SK-N-SH treated with all-trans-retinoic acid at 6 μM for 48 hours (cell line): Measurements from ENCODE around the gene KCNG2.

ENCODE experiments used
- ATAC-seq: fragments of 200-7000 bp; cut with Tn5 transposase; 3 replicates; pipeline ENCODE4 v1.9.1; 2020; ENCODE audit warnings: mild to moderate bottlenecking, moderate library complexity
- ARNTL ChIP-seq: fragments of 450-650 bp; formaldehyde crosslinking; IDR thresholded peaks from 2 replicates; pipeline ENCODE4 v1.5.0; 2020; ENCODE audit warnings: low read depth, mild to moderate bottlenecking, moderate library complexity, borderline replicate concordance
- BACH2 ChIP-seq: fragments of 250-450 bp; sonication (Bioruptor Pico); IDR thresholded peaks from 2 replicates; pipeline ENCODE4 v1.9.0; 2021; ENCODE audit warnings: mild to moderate bottlenecking, borderline replicate concordance
- CSDC2 ChIP-seq: fragments of 250-450 bp; sonication (Bioruptor Pico); IDR thresholded peaks from 2 replicates; pipeline ENCODE4 v1.5.0; 2020; ENCODE audit warnings: mild to moderate bottlenecking, moderate library complexity
- ISL1 ChIP-seq: fragments of 250-450 bp; sonication (Bioruptor Pico); IDR thresholded peaks from 2 replicates; pipeline ENCODE4 v2.1.2; 2022; ENCODE audit warnings: mild to moderate bottlenecking, moderate library complexity
- OSR1 ChIP-seq: fragments of 250-450 bp; sonication (Bioruptor Pico); IDR thresholded peaks from 2 replicates; pipeline ENCODE4 v1.8.0; 2022; ENCODE audit warnings: moderate library complexity, mild to moderate bottlenecking, inconsistent platforms
- PPARA ChIP-seq: fragments of 250-450 bp; sonication (Bioruptor Pico); IDR thresholded peaks from 2 replicates; pipeline ENCODE4 v1.5.0; 2020; ENCODE audit warnings: mild to moderate bottlenecking, borderline replicate concordance
- RARB ChIP-seq: fragments of 250-450 bp; sonication (Bioruptor Pico); IDR thresholded peaks from 2 replicates; pipeline ENCODE4 v1.8.0; 2021; ENCODE audit warnings: mild to moderate bottlenecking, moderate library complexity
- SNAI2 ChIP-seq: fragments of 250-450 bp; sonication (Bioruptor Pico); IDR thresholded peaks from 2 replicates; pipeline ENCODE4 v1.5.0; 2020; ENCODE audit warnings: mild to moderate bottlenecking, moderate library complexity
- TCF4 ChIP-seq: fragments of 250-450 bp; sonication (Bioruptor Pico); IDR thresholded peaks from 2 replicates; pipeline ENCODE4 v1.8.0; 2021; ENCODE audit warnings: mild to moderate bottlenecking, moderate library complexity, borderline replicate concordance
- TOX ChIP-seq: fragments of 250-450 bp; sonication (Bioruptor Pico); IDR thresholded peaks from 2 replicates; pipeline ENCODE4 v1.8.0; 2021; ENCODE audit warnings: mild to moderate bottlenecking, moderate library complexity, borderline replicate concordance
- ZC3H10 ChIP-seq: fragments of 250-450 bp; sonication (Bioruptor Pico); IDR thresholded peaks from 2 replicates; pipeline ENCODE4 v1.5.1; 2021; ENCODE audit warnings: mild to moderate bottlenecking, moderate library complexity
- ZFP3 ChIP-seq: fragments of 250-450 bp; sonication (Bioruptor Pico); IDR thresholded peaks from 2 replicates; pipeline ENCODE4 v1.5.0; 2020; ENCODE audit warnings: mild to moderate bottlenecking, moderate library complexity
- ZFP30 ChIP-seq: fragments of 450-650 bp; formaldehyde crosslinking; IDR thresholded peaks from 2 replicates; pipeline ENCODE4 v1.5.0; 2022; ENCODE audit warnings: mild to moderate bottlenecking, moderate library complexity
- ZNF565 ChIP-seq: fragments of 450-650 bp; formaldehyde crosslinking; conservative IDR thresholded peaks from 2 replicates; pipeline ENCODE4 v1.5.0; 2020; ENCODE audit warnings: low read depth, mild to moderate bottlenecking, moderate library complexity
- ZNF8 ChIP-seq: fragments of 450-650 bp; formaldehyde crosslinking; IDR thresholded peaks from 2 replicates; pipeline ENCODE4 v1.5.0; 2020; ENCODE audit warnings: mild to moderate bottlenecking, moderate library complexity
- TF ChIP-seq, protein P1 (sequence below): fragments of 250-450 bp; sonication (Bioruptor Pico); IDR thresholded peaks from 2 replicates; pipeline ENCODE4 v1.8.0; 2021; ENCODE audit warnings: low read depth, mild to moderate bottlenecking, moderate library complexity, borderline replicate concordance
- TF ChIP-seq, protein P2 (sequence below): fragments of 250-450 bp; sonication (Bioruptor Pico); IDR thresholded peaks from 2 replicates; pipeline ENCODE4 v1.5.1; 2020; ENCODE audit warnings: low read depth, mild to moderate bottlenecking, moderate library complexity
- TF ChIP-seq, protein P3 (sequence below): fragments of 250-450 bp; sonication (Bioruptor Pico); IDR thresholded peaks from 2 replicates; pipeline ENCODE4 v1.5.0; 2020; ENCODE audit warnings: mild to moderate bottlenecking, moderate library complexity
- TF ChIP-seq, protein P4 (sequence below): fragments of 250-450 bp; sonication (Bioruptor Pico); IDR thresholded peaks from 2 replicates; pipeline ENCODE4 v1.8.0; 2020; ENCODE audit warnings: mild to moderate bottlenecking, moderate library complexity, borderline replicate concordance
- TF ChIP-seq, protein P5 (sequence below): fragments of 250-450 bp; sonication (Bioruptor Pico); IDR thresholded peaks from 2 replicates; pipeline ENCODE4 v1.5.1; 2021; ENCODE audit warnings: mild to moderate bottlenecking, moderate library complexity

The KCNG2 gene

DNA sequence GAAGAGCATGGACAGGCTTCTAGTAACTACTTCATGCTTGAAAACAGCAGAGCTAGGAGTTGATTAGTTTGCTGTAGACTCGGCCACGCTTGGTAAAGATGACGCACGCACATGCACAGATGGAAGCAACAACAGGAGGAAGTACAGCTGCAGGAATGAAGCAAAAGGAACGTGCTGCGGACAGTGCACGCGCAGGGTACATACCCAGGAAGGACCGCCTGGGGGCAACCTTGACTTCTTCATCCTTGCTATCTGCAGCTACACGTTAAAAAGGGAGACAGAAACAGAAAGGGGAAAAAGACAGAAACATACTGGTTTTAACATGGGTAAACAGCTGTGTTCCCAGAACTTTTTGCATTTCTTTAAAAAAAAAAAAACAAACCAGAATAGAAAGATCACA is 136.0 kb downstream of the KCNG2 start:
- no peak for ATAC-seq
- TF ChIP-seq, protein P1, sequence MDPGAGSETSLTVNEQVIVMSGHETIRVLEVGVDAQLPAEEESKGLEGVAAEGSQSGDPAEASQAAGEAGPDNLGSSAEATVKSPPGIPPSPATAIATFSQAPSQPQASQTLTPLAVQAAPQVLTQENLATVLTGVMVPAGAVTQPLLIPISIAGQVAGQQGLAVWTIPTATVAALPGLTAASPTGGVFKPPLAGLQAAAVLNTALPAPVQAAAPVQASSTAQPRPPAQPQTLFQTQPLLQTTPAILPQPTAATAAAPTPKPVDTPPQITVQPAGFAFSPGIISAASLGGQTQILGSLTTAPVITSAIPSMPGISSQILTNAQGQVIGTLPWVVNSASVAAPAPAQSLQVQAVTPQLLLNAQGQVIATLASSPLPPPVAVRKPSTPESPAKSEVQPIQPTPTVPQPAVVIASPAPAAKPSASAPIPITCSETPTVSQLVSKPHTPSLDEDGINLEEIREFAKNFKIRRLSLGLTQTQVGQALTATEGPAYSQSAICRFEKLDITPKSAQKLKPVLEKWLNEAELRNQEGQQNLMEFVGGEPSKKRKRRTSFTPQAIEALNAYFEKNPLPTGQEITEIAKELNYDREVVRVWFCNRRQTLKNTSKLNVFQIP (CRISPR knock-in tag): no peak
- TF ChIP-seq, protein P2, sequence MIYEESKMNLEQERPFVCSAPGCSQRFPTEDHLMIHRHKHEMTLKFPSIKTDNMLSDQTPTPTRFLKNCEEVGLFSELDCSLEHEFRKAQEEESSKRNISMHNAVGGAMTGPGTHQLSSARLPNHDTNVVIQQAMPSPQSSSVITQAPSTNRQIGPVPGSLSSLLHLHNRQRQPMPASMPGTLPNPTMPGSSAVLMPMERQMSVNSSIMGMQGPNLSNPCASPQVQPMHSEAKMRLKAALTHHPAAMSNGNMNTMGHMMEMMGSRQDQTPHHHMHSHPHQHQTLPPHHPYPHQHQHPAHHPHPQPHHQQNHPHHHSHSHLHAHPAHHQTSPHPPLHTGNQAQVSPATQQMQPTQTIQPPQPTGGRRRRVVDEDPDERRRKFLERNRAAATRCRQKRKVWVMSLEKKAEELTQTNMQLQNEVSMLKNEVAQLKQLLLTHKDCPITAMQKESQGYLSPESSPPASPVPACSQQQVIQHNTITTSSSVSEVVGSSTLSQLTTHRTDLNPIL (CRISPR knock-in tag): no peak
- TF ChIP-seq PPARA (CRISPR knock-in tag) (no peak), ZFP3 (CRISPR knock-in tag) (no peak), TOX (CRISPR knock-in tag) (no peak), ZC3H10 (CRISPR knock-in tag) (no peak), RARB (CRISPR knock-in tag) (no peak), ARNTL (no peak), TCF4 (no peak), ZFP30 (no peak), CSDC2 (CRISPR knock-in tag) (no peak), BACH2 (no peak), ZNF565 (CRISPR knock-in tag) (no peak), ISL1 (CRISPR knock-in tag) (no peak), SNAI2 (CRISPR knock-in tag) (no peak), ZNF8 (CRISPR knock-in tag) (no peak)
- TF ChIP-seq, protein P3, sequence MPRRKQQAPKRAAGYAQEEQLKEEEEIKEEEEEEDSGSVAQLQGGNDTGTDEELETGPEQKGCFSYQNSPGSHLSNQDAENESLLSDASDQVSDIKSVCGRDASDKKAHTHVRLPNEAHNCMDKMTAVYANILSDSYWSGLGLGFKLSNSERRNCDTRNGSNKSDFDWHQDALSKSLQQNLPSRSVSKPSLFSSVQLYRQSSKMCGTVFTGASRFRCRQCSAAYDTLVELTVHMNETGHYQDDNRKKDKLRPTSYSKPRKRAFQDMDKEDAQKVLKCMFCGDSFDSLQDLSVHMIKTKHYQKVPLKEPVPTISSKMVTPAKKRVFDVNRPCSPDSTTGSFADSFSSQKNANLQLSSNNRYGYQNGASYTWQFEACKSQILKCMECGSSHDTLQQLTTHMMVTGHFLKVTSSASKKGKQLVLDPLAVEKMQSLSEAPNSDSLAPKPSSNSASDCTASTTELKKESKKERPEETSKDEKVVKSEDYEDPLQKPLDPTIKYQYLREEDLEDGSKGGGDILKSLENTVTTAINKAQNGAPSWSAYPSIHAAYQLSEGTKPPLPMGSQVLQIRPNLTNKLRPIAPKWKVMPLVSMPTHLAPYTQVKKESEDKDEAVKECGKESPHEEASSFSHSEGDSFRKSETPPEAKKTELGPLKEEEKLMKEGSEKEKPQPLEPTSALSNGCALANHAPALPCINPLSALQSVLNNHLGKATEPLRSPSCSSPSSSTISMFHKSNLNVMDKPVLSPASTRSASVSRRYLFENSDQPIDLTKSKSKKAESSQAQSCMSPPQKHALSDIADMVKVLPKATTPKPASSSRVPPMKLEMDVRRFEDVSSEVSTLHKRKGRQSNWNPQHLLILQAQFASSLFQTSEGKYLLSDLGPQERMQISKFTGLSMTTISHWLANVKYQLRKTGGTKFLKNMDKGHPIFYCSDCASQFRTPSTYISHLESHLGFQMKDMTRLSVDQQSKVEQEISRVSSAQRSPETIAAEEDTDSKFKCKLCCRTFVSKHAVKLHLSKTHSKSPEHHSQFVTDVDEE: no peak
- TF ChIP-seq, protein P4, sequence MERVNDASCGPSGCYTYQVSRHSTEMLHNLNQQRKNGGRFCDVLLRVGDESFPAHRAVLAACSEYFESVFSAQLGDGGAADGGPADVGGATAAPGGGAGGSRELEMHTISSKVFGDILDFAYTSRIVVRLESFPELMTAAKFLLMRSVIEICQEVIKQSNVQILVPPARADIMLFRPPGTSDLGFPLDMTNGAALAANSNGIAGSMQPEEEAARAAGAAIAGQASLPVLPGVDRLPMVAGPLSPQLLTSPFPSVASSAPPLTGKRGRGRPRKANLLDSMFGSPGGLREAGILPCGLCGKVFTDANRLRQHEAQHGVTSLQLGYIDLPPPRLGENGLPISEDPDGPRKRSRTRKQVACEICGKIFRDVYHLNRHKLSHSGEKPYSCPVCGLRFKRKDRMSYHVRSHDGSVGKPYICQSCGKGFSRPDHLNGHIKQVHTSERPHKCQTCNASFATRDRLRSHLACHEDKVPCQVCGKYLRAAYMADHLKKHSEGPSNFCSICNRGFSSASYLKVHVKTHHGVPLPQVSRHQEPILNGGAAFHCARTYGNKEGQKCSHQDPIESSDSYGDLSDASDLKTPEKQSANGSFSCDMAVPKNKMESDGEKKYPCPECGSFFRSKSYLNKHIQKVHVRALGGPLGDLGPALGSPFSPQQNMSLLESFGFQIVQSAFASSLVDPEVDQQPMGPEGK: no peak
- TF ChIP-seq, protein P5, sequence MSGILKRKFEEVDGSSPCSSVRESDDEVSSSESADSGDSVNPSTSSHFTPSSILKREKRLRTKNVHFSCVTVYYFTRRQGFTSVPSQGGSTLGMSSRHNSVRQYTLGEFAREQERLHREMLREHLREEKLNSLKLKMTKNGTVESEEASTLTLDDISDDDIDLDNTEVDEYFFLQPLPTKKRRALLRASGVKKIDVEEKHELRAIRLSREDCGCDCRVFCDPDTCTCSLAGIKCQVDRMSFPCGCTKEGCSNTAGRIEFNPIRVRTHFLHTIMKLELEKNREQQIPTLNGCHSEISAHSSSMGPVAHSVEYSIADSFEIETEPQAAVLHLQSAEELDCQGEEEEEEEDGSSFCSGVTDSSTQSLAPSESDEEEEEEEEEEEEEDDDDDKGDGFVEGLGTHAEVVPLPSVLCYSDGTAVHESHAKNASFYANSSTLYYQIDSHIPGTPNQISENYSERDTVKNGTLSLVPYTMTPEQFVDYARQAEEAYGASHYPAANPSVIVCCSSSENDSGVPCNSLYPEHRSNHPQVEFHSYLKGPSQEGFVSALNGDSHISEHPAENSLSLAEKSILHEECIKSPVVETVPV: no peak

DNA sequence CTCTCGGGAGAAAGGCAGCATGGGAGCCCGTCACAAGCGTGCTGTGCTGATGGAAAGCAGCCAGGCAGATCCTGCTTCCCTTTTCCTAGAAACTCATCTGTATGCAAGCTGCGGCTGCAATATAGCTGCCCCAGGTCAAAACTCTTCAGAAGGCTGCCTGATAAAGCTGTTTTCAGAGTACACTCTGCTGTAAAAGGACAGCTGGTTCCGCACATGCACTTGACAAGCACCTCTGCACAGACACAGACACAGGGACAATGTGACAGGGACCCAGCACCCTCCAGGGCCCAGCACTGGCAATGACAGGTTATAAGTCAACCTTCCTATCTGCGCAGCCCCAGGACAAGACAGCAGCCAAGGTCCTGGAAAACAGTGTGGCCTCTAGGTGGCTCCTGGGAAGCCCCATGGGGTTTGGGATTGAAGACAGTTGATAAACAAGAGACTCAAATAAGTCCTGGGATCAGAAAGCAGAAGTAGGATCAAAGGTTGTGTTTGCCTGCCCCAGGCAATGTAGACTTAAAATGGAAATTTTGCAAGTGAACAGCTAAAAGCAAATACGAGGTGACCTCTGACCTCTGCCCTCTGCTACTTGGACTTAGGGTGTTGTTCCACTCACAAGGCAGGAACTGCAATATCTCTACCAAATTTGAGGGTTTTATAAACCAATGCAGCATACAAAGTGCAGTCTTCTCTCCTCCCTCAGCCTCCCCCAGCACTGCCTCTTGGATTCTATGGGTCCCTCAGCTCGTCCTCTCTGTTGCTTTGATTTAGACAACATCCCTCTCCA is 136.8 kb downstream of the KCNG2 start:
- no peak for ATAC-seq
- TF ChIP-seq, protein P5: no peak
- no peak for TF ChIP-seq ZFP30
- no peak for TF ChIP-seq ZNF565 (CRISPR knock-in tag)
- no peak for TF ChIP-seq ISL1 (CRISPR knock-in tag)
- TF ChIP-seq RARB (CRISPR knock-in tag): no peak
- no peak for TF ChIP-seq CSDC2 (CRISPR knock-in tag)
- no peak for TF ChIP-seq ARNTL
- TF ChIP-seq BACH2: no peak

DNA sequence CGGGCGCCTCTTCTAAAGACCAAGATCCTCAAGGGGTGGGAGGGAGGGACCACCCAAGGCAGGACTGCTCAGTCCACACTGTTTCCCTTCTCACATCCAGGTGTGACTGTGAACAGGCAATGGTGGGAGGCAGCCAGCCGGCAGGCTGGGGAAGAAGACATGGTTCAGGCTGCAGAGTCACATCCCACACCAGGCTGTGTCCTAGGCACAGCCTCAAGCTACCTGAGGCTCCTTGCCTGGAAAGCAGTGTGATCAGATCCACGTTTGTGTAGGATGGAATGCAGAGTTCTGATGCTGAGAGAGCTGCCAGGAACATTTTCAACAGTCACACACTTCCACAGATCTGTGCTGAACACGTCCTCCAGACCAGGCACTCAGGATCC is 137.4 kb downstream of the KCNG2 start:
- no peak for ATAC-seq
- no peak for TF ChIP-seq ZFP3 (CRISPR knock-in tag)
- TF ChIP-seq OSR1 (CRISPR knock-in tag): no peak
